Inflammatory macrophage treated with lipopolysaccharide for 4 hours (primary cell): ENCODE data around the gene RIC3.
"Not testable (repeated sequence)": the region's sequence is repeated elsewhere in the genome, so short reads cannot be mapped to it uniquely, and the experiment has no call there.

ENCODE experiments used
- DNase-seq: peaks from one replicate; pipeline ENCODE4 v3.0.0-alpha.2; 2020

RIC3 gene

DNA sequence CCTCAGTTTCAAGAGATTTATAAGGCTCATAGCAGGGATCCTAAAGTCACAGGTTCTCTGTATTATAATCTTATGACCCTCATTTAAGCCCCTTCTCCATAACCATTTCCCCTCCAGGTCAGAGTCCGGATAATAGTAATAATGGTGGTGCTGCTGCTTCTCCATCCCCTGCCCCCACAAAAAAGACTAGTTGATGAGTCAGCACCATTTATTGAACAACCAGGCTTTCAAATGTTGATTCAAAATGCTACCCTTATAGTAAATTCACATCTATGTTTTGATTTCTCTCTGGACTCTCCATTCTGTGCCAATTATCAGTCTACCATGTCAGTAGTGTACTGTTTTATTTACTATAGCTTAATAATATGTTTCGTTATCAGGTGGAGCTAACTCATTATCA is 17.6 kb upstream of the RIC3 start:
- DNase-seq: no peak

DNA sequence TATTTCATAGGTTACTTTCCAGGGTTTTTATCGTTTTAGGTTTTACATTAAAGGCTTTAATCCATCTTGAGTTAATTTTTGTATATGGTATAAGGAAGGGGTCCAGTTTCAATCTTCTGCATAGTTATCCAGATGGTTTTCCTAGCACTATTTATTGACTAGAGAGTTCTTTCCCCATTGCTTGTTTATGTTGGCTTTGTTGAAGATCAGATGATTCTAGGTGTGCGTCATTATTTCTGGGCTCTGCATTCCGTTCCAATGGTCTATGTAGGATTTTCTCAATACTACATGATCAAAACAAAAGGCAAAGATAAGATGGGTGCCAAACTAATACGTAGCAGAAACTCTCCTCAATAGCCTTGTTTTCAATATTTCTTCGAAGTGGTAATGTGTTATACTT is 14.3 kb upstream of the RIC3 start:
- no peak for DNase-seq

DNA sequence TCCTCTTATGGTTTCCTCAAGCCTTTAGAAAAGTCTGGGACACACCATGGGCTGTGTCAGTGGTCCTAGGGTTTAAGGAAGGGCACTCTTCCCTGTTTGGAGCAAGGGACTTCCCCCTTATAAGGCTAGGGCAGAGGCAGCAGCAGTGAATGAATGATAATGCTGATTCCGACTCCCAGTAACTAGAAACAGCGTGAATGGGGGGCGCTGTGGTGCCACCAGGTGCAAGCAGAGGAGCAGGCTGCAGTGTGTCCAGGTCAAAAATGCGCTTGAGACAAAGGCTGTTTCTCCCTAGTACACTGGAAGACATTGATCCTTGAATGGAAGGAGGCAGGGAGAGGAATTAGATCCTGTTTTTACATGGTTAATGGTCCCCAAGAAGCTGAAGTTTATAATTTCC is 11.6 kb upstream of the RIC3 start:
- DNase-seq: no peak

DNA sequence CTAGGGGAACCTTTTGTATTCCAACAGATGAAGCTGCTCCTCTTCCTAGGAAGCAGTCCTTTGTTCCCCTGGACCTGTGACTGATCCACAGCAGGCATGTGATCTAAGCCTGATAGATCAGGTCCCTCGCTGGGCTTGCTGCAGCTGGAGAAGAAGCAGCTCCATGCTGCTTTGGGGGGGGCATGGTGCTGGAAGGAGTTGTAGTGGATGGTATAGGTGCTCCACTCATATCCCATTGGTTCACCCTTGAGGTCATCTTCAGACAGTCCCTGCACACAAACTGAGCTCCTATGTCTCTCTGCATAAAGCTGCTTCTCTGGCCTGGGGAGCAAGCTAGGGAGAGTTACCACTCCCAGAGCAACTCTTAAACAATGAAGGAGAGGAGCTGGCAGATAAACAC is 9.5 kb upstream of the RIC3 start:
- DNase-seq: no peak

DNA sequence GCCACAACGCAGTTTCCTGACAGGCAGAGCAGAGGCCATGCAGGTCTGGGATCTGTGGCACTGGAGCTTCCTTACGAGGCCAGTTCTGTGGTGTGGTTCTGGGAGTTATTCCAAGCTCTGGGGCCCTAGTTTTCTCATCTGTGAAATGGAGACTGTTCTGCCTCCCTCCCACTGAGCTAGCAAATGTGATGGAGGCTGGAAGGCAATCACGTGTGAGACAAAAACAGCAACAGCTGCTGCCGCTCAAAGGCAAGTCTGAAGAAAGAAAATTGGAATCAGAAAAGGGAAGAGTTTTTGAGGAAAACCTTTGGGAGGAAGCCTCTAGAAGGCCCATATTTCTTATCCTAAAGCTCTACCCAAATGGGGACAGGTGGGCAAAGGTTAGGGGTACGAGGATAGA is 8.3 kb upstream of the RIC3 start:
- DNase-seq: no peak

DNA sequence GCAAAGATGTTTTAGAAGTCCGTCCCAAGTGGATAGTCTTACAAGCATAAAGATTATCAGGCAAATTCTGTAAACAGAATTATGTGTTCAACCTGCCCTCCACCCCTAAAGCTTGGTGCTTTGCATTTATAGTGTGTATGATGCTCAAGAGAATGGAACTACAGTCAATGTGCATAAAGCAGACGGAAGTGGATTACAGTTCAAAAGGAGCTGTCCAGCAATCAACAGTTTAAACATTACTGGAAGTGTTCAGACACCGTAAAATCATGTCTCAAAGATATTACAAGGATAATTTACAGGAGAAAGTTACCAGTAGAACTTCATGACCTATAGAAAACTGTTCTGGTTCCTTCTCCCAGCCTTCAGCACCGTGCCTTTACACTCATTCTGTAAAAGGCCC is 1.0 kb downstream of the RIC3 start:
- no peak for DNase-seq

DNA sequence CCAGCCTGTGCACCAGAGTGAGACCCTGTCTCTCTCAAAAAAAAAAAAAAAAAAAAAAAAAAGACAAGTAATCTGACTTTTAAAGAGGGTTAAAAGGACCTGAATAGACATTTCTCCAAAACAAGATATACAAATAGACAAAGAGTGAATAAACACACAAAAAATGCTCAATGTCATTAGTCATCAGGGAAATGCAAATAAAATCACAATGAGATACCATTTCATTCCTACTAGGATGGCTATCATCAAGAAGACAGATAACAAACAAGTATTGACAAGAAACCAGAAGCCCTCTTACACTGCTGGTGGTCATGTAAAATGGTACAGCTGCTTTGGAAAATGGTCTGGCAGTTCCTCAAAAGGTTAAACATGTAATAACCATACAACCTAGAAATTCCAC is 4.1 kb downstream of the RIC3 start:
- DNase-seq: no peak

DNA sequence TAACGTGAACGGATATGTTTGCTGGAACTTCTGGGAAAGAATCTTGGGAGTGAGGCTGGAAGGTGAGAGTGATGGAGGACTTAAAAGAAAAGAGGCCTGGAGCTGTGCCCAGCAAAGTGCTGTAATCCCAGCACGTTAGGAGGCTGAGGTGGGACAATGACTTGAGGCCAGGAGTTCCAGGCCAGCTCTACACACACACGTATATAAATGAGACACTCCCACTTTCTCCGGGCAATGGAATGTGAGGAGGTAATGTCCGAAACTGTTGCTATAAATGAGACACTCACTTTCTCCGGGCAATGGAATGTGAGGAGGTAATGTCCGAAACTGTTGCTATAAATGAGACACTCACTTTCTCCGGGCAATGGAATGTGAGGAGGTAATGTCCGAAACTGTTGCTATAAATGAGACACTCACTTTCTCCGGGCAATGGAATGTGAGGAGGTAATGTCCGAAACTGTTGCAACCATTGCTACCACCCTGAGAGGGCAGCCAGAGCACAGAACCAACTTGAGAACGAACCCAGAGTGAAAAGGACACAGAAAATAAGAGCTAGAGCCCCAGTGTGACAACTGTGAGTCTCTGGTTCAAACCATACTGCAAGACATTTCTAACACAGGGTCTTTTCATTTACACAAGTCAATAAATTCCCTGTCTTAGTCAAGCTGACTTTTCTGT is 7.1 kb downstream of the RIC3 start:
- DNase-seq: not testable (repeated sequence)

DNA sequence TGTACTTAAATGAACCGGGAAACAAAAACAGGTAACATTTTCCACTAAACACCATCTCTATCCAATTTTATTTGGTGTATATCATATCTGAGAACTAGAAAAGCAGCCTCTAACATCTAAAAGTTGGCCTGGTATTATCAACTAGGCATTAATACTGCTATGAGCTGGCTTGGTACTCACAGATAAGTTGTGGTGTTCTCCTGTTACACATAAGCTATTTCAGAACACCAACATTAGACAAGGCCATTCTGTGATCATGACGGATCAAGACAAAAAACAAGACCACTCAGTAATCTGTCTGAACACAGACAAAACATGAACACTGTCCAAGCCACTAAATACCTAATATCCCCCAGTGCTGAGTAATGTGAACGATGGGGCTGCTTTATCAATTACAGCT is 11.9 kb downstream of the RIC3 start:
- no peak for DNase-seq

DNA sequence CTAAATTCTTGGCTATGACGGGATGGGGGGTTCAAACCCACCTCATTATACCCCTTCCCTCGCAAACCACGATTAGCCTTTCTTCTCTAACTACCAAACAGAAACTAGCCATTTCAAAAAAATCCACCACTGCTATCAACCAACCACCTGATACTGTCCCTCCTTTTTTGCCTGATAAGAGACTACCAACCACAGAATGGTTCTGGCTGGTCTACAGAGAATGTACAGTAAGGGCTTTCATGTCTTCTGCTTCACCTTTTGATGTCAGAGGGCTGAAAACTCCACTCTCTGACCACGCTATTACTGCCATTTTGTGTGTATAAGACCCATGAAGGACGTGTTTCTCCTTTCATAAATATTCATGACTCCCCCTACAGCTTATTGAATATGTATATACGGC is 19.1 kb downstream of the RIC3 start:
- no peak for DNase-seq

DNA sequence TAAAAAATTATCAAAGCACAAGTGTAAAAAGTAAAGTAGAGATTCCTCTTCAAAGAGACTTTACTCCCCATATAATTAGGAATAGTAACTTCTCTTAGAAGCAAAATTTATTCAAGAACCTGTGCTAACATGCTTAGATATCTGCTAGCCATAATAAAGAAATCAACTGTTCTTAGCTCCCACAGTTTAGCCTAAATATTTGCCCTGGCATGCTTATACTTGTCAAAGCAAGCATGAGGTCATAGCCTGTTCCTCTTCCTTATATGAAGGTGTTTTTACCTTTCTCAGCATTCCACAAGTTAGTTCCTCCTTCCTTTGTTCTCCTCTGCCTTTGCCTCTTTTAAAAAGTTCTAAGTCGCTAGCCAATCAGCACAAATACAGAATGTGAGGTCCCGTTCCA is 30.3 kb downstream of the RIC3 start:
- no peak for DNase-seq

DNA sequence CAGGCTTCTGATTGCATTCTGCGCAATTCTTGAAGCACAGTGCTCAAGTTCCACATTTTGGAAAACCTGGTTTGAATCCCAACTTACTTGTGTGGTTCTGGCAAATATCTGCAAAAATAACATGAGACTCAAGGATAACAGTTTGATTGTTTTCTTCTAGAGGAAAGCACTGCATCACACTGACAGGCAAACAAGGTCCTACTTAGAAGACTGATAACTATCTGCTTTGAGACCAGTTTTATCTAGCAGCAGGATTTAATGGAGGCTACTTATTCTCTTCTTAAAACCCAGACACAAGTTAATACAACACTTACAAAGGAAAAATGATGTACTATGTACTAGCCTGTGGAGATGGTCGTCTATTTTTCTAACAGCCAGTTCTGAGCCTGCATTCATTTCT is 41.4 kb downstream of the RIC3 start:
- DNase-seq: no peak

DNA sequence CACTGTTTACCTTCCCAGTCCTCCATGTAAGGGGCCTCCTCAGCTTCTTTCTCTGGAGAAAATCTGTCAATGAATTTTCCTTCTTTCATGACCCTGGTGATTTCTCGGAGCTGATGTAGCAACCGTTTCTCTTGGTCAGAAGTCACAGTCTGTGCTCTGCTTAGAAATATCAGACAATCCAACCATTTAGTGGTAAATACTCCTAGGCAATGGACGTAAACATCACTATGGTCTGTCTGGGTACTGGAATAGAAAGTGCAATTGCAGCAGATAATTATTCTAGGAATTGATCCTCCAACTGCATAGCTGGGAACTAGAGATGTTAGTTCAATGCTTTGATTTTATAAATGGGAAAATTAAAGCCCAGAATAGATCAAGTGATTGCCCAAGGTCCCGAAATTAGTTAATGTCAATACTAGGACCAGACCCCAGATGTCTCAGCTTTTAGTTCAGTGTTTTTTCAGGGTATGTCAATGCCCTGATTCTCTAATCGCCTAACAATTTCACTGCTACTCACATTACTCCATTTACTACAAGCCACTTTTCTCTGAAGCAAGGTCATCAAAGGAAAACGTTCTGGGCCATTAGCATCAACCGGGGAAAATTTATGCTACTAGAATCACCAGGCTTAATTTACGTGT is 42.1 kb downstream of the RIC3 start:
- DNase-seq: no peak

DNA sequence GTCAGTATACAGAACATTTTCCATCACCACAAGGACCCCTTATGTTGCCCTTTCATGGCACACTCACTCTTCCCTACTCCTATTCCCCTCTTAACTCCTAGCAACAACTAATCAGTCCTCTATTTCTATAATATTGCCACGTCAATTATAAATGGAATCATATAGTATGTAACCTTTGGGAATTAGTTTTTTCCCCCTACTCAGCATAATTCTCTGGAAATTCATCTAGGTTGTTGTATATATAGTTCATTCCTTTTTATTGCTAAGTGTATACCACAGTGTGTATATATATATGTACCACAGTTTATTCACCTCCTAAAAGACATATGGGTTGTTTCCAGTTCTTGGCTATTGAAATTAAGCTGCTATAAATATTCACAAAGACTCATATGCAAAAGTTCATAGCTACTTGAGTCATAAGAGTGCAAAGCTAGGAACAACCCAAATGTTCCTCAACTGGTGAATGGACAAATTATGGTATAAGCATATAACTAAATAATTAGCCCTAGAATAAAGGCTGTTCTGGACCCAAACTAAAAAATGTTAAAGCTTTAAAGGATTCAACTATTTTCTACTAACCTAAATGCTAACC is 46.6 kb downstream of the RIC3 start:
- DNase-seq: no peak

DNA sequence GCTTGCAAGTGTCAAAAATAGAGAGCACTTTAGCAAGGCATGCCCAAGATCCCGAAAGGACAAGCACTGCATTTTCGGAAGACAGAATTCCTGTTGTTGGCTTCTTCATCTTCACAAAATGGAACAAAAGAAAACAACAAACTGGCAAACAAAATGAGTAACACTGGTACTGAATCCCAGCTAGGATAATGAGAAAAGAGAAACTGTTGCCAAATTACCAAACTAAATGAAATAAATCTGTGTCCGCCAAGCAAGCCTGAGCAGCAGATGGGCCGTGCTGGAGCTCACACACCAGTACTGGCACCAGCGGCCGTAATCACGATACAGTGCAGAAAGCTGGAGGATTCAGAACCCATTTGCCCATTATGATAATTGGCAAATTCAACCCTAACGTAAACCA is 57.2 kb downstream of the RIC3 start:
- DNase-seq: no peak

DNA sequence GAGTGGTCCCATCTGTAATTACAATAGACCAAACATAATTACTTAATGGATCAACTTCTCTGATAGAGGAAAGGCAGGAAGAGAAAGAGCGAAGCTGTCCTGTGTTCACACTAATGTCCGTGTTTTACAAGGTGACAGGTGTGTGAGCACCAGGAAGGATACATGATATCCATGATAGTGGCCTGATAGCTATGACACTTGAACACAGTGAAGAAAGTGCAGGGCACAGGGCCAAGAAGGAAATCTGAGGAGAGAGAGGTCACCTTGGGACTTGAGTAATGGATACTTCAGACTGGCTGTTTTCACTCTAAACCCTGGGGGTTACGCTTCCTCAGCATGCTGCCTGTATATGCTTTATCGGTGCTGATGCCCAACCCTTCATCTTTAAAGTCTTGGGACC is 58.4 kb downstream of the RIC3 start:
- no peak for DNase-seq

DNA sequence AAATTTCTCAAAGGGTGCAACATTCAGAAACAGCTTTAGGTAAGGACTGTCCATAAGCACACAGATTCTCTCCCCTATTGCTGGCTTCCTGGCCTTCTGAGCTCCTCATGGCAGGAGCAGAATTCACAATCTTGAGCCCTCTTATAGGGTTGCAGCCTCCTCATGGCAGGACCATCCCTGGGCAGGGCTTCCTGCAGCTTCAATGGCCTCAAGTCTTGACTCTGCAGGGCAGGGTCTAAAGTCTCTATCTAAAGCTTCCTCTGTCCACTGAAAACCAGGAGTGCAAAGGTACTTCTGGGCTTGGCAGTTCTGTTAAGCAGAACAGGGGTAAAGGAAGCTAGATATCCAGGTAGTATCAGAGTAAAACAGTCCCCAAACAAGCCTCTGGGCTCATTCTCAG is 59.1 kb downstream of the RIC3 start:
- DNase-seq: no peak

DNA sequence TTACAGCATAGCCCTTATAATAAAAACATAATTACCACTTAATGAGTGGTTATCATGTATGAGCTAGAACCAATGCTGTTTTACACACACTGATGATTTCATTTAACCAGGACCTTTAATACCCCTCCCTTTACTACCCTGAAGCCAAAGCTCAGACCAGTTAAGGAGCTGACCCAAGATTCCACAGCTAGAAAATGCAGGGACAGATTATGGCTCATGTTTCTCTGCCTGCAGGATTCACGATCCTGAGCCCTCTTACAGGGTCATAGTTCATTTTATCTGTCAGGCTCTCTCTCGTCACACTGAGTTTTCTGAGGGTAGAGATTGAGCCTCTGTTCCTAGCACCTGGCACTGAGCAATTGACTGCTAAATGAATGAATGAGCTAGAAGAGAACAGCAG is 60.4 kb downstream of the RIC3 start:
- DNase-seq: no peak

DNA sequence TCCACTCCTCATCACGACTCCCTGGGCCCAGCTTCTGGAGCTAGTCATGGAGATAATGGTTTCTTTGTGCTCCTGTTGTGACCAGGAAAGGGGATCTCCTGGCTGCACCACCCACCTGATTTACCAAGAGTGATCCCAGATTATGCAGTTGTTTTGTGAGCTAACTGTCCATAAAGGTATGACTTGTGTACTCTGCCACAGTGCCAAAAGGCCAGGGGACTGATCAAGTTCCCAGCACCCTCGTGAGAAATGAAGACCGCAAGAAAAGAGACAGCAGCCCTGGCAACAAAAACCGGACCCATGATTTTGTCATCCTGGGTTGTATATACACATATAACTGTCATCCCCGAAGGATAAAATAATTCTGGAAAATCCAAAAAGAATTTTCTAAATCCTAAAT is 61.2 kb downstream of the RIC3 start:
- no peak for DNase-seq

DNA sequence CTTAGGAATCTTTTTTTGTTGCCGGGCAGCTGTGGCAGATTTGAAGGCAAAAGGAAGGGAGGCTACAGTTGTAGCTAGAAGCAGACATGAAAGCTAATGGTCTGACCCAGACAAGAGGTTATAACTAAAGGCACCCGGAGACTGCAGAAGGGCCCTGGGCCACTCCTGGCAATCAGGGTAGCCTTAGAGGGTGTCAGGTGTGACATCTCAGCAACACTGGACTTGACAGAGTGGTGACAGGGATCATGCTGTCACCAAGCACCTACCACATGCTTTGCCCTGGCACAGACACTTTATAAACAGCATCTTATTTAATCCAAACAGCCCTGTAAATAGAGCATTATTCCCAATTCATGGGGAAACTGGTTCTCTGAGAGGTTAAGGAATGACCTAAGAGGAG is 62.1 kb downstream of the RIC3 start:
- no peak for DNase-seq

DNA sequence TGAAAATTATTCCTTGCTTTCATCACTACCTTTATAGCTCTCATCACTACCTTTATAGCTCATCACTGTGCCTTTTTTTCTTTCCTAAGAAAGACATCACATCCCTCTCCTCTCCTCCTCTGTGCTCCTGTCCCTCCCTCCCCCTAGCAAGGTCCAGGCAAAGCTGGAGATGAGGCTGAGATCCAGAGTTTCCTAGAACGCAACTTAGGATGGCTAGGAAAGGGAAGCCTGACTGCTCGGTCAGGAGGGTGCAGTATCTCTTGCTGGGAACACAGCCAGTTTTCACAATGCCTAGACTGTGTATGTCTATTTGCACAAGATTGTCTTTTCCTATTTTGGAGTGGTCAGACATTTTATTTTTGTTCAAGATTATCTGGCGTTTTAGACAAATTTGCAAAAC is 63.2 kb downstream of the RIC3 start:
- DNase-seq: no peak

DNA sequence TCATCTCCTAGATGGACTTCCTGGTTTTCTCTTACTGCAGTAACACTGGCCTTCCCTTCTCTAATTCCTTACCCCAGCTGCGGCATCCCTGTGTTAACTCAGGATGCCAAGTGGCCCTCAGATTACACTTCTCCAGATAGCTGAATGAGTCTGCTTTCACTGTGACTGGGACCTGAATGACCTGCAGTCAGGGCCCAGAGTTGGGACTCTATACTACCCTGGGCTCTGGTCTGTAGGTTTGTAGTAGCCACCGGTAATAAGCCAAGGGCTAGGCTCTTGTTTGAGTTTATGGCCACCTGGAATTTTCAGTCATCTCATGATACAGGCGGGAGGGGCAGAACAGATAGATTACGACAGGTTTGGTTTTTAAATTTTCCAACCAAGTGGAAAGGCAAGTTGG is 63.7 kb downstream of the RIC3 start:
- DNase-seq: no peak

DNA sequence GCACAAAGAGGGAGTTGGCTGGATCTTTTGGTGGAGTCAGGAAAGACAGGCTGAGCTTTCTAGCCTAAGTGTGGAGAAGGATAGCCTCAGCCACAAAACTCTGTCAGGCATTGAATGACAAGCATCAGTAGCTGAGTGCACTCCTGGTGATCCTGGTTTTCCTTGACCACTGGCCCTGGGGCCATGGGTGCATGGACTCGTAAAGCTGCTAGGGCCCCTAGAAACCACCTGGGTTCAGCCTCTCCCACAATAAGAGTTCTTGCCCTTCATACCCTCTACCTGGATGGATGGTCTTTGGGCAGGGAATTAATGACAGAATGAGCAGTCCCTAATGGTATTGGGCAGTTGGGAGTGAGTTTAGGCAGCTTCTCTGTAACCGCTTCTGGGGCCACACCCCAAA is 64.9 kb downstream of the RIC3 start:
- DNase-seq: no peak

DNA sequence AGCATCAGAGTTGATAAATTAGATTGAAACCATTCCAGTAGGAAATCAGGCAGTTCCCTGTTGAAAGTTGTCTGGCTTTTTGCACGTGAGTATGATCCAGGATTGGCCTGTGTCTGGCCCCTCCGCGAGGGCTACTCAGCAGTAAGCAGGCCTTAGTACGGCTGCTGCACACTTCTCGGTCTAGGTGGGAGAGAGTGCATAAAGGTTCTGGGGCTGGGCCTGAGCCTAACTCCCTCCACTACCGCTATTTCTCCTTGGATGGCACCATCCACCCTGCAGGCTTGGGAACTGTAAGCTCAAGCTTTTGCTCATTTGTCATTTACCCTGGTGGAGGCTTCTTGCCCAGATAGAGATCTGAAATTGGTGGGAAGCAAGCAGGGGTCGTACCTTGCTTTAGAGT is 65.9 kb downstream of the RIC3 start:
- no peak for DNase-seq
